ENCODE measurements around the gene TCERG1L.
A peak's percentile ranks its signal among the peaks of the same experiment; 100 is the strongest.
"Not testable (repeated sequence)": the region's sequence is repeated elsewhere in the genome, so short reads cannot be mapped to it uniquely, and the experiment has no call there.

Gene TCERG1L

DNA sequence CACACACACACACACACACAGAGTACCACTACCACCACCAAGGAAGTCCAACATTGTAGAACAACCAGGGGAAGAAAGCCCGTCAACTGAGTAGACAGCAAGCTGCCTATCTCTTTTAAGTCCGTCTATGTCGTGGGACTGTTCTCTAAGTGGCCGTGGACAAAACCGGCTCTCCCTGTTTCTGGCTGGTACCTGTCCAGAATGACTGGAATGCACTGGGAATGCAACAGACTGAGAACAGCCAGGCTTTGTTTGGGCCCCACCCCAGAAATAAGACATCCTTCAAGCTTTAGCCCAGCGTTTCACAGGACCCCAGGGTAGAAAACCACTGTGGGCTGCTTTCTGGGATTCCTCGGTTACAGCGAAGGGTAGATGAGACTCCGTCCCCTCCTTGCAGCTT, 203.6 kb downstream of the TCERG1L start:
- Histone ChIP-seq H3K9me3 (ENCODE audit: low read length) (no peaks in the 10 kb centered on the region), H2AFZ (ENCODE audit: low read depth, low read length) (no peak overlapping the region), H3K4me3 (ENCODE audit: low read length) (no peak overlapping the region), H3K36me3 (ENCODE audit: insufficient read depth, low read length) (no peaks in the 10 kb centered on the region), H3K4me1 (ENCODE audit: insufficient read depth, low read length) (no peaks in the 10 kb centered on the region), H3K27me3 (ENCODE audit: insufficient read depth, low read length) (no peaks in the 10 kb centered on the region)

DNA sequence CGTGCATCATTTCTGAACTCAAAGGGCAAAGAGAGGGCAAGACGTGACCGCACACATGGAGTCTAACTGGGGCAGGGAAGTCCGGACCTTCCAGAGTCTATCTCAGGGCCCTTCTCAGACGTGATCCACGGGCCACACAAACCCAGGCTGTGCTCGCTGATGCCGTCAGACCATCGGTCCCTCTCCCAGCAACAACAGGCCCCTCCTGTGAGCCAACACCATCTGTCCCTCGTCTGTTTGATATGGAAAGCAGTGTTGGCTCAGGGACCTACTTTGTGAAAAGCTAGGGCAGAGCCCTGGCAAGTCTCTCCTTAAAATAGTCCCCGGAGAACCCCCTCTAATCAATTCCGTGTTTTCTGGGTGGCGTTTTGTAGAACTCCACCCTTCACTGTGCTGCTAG, 208.8 kb downstream of the TCERG1L start:
- no peaks in the 10 kb centered on the region for H3K9me3 ChIP-seq (ENCODE audit: low read length)
- H3K4me1 ChIP-seq (ENCODE audit: insufficient read depth, low read length): no peaks in the 10 kb centered on the region
- H3K27me3 ChIP-seq (ENCODE audit: insufficient read depth, low read length): no peaks in the 10 kb centered on the region
- no peak overlapping the region for H3K4me3 ChIP-seq (ENCODE audit: low read length)
- no peak overlapping the region for H2AFZ ChIP-seq (ENCODE audit: low read depth, low read length)
- H3K36me3 ChIP-seq (ENCODE audit: insufficient read depth, low read length): no peaks in the 10 kb centered on the region

DNA sequence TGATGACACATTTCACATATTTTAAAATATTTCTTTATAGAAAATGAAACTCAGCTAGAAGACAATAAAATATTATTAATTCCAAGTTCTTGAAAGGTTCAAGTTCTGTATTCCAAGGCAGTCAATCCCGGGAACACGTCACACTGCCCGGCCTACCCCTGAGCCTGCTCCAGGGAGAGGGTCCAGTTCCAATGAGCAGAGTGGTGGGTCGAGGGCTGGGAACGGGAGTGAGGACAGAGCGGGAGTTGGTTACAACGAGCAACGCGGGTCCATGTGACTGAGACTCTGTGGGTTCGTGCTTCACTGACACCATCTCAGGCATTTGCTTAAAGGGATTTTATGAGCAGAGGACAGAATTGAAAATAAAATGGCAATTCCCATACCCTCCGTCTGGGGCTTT, 209.4 kb downstream of the TCERG1L start:
- Histone ChIP-seq H2AFZ (ENCODE audit: low read depth, low read length) (no peak overlapping the region), H3K4me1 (ENCODE audit: insufficient read depth, low read length) (no peaks in the 10 kb centered on the region), H3K4me3 (ENCODE audit: low read length) (no peak overlapping the region), H3K27me3 (ENCODE audit: insufficient read depth, low read length) (no peaks in the 10 kb centered on the region), H3K9me3 (ENCODE audit: low read length) (no peaks in the 10 kb centered on the region), H3K36me3 (ENCODE audit: insufficient read depth, low read length) (no peaks in the 10 kb centered on the region)

DNA sequence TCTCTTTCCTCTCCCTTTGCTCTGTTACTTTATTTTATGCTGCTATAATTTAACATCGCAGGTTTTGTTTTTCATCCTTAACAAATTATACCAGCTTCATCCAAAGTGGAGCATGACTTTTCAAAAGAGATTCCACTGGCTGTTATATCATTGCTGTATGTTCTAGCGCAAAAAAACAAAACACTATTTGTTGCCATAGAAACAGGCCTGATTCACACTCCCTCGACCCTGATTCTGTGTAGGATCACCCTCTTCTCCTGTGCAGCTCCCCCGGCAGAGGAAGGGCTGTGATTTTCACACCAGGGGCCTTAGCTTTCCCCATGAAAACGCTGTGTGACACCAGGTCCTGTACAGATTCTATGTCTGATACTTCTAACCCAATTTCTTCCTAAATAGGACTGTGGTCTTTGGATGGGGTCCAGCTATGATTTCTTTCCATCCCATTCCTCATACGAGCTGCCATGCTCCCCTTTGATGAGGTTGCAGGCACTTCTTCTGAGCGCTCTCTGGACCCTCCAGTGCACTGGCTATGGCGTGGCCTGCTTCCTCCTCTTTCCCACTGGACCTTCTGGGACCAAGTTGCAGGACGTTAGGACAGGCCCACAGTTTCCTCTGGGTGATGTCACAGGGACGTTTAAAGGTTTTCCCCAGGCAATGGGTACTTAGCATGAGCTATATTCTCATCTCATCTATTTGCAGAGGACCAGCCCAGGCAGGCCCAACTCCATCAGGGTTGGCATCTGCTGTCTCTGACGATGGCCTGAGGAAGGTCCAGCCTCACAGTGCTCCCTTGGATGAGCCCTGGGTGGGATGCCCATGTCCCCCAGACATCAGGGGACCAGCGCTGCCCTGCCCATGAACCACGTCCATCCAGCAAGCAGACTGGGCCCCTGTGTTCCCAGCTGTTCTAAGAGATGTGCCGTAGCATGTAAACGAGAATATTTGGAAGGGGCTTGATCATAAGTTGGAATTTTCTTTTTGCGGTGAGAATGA, 210.8 kb downstream of the TCERG1L start:
- not testable (repeated sequence) for H3K4me3 ChIP-seq (ENCODE audit: low read length); H3K4me1 ChIP-seq (ENCODE audit: insufficient read depth, low read length); H3K9me3 ChIP-seq (ENCODE audit: low read length); H3K36me3 ChIP-seq (ENCODE audit: insufficient read depth, low read length); H2AFZ ChIP-seq (ENCODE audit: low read depth, low read length); H3K27me3 ChIP-seq (ENCODE audit: insufficient read depth, low read length)

DNA sequence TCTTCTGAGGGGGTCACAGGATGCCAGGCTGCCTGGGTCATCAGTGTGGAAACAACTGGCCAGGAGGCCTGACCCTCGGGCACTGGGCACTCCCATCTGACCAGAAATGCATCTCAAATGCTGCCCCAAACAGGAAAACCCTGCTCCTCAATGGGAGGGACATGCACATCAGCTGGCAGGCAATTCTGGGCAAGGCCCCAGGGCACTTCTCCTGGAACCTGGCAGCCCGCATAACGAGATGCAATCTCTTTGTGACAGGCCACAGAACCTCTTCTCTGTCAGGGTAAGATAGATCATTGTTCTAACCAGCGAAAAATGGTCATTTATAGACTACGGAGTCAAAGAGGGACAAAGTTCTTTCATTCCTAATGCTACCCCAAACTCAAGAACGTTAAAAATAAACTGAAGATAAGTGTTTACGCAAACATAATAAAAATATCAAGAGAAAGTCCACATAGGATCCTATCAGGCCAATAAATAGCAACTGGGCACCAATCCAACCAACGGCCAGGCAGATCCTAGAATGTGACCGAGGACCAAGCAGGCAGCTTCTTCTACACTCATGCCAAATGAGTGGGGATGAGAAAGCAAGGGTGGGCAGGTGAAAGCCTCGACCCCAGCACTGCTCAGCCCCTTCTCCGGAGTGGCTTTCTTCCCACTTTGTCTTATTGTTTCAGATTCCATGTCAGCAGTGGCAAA, 212.3 kb downstream of the TCERG1L start:
- H3K4me1 ChIP-seq (ENCODE audit: insufficient read depth, low read length): peaks cover 3% of the 10 kb centered on the region
- H3K9me3 ChIP-seq (ENCODE audit: low read length): no peaks in the 10 kb centered on the region
- no peak overlapping the region for H3K4me3 ChIP-seq (ENCODE audit: low read length)
- H3K36me3 ChIP-seq (ENCODE audit: insufficient read depth, low read length): no peaks in the 10 kb centered on the region
- H3K27me3 ChIP-seq (ENCODE audit: insufficient read depth, low read length): no peaks in the 10 kb centered on the region
- H2AFZ ChIP-seq (ENCODE audit: low read depth, low read length): no peak overlapping the region

DNA sequence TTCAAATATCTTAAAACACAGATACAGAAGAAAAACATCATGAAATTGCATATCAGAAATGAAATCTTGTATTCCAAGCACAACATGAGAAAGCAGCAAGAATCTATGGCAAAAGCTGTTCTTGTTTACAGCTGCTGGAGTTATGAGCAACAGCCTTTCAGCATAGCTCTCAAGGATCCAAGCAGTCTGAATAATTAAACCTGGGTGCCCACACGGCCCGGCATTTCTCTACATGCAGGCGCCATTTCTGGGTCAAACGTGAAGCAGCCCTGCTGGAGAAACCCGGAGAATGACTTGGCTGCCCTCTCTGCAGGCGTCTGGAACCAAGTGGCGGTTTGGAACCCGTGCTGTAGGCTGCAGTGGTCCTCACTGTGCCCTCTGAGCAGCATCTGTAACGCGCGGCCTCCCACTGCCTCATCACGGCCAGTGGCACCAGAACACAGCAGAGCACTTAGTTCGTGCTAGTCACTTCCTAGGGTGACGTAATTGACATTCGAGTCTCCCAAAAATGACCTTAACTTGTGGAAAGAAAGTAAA, 213.0 kb downstream of the TCERG1L start:
- Histone ChIP-seq H3K9me3 (ENCODE audit: low read length) (no peaks in the 10 kb centered on the region), H3K36me3 (ENCODE audit: insufficient read depth, low read length) (no peaks in the 10 kb centered on the region), H3K4me3 (ENCODE audit: low read length) (no peak overlapping the region), H2AFZ (ENCODE audit: low read depth, low read length) (no peak overlapping the region), H3K4me1 (ENCODE audit: insufficient read depth, low read length) (peaks cover 3% of the 10 kb centered on the region), H3K27me3 (ENCODE audit: insufficient read depth, low read length) (no peaks in the 10 kb centered on the region)

DNA sequence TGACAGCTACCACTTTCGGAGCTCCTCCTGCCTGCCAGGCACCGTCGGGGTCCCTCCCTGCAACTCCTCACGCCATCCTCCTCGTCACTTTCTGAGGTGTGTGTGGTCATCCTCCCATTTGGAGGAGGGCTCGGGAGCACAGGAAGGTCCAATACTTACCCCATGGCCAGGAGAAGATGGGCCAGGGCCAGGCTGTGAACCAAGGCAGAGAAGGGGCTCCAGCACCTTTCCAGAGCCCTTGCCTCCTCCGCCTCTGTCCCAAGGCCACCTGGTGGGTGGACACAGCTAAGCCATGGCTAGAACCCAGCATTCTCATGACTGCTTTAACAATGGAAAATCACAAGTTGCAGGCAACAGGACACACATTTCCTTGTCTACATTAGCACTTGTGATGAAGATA, 215.5 kb downstream of the TCERG1L start:
- H2AFZ ChIP-seq (ENCODE audit: low read depth, low read length): no peak overlapping the region
- H3K4me3 ChIP-seq (ENCODE audit: low read length): no peak overlapping the region
- no peaks in the 10 kb centered on the region for H3K9me3 ChIP-seq (ENCODE audit: low read length)
- no peaks in the 10 kb centered on the region for H3K36me3 ChIP-seq (ENCODE audit: insufficient read depth, low read length)
- H3K4me1 ChIP-seq (ENCODE audit: insufficient read depth, low read length): peaks cover 3% of the 10 kb centered on the region
- H3K27me3 ChIP-seq (ENCODE audit: insufficient read depth, low read length): no peaks in the 10 kb centered on the region

DNA sequence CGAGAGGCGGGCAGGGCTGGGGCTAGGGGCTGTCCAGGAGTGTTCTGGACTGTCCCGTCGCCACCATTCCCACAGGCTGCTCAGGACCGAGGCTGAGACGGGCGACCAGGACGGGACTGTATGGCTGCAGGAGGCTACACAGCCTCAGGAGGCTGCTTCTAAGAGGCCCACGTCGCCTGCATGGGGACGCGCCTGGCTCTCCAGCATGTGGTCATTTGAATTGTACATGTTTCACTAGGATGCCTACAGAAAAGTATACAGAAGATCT, 216.3 kb downstream of the TCERG1L start:
- Histone ChIP-seq H3K9me3 (ENCODE audit: low read length) (no peaks in the 10 kb centered on the region), H3K4me1 (ENCODE audit: insufficient read depth, low read length) (peaks cover 3% of the 10 kb centered on the region), H2AFZ (ENCODE audit: low read depth, low read length) (no peak overlapping the region), H3K4me3 (ENCODE audit: low read length) (no peak overlapping the region), H3K27me3 (ENCODE audit: insufficient read depth, low read length) (no peaks in the 10 kb centered on the region), H3K36me3 (ENCODE audit: insufficient read depth, low read length) (no peaks in the 10 kb centered on the region)

DNA sequence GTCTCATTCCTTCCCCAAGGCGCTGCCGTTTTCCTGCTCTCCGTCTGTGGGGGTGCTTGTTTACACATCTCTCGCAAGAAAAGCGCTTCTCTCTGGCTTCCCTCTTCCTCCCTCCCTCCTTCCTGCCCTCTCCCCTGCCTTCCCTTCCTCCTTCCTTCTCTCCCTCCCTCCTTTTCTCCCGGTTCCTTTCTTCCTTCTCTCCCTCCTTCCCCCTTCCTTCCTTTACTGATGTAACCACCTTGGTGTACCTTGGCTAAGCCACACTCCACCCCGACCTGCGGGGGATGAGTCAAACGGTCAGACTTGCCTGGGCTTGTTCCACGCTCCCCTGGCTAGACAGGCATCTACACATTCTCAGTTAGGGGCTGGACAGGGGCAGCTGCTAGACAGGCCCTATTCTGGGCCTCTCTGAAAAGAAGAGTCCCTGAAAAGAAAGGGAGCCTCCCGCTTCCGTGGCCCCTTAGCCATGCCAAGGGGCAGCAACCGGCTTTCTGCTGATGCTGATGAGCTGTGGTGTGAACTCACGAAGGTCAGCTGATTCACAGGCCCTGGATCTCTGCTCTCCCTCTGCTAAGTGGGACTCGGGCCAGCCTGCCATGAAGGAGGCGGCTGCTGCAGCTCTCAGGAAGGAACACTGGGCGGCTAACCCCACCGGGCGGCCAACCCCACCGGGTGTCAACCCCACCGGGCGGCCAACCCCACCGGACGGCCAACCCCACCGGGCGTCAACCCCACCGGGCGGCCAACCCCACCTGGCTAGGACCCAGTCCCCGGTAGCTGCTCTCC, 216.8 kb downstream of the TCERG1L start:
- H3K27me3 ChIP-seq (ENCODE audit: insufficient read depth, low read length): no peaks in the 10 kb centered on the region
- H2AFZ ChIP-seq (ENCODE audit: low read depth, low read length): peak overlapping the region; percentile 18
- H3K36me3 ChIP-seq (ENCODE audit: insufficient read depth, low read length): no peaks in the 10 kb centered on the region
- H3K4me1 ChIP-seq (ENCODE audit: insufficient read depth, low read length): peaks cover 3% of the 10 kb centered on the region
- H3K9me3 ChIP-seq (ENCODE audit: low read length): no peaks in the 10 kb centered on the region
- H3K4me3 ChIP-seq (ENCODE audit: low read length): no peak overlapping the region

DNA sequence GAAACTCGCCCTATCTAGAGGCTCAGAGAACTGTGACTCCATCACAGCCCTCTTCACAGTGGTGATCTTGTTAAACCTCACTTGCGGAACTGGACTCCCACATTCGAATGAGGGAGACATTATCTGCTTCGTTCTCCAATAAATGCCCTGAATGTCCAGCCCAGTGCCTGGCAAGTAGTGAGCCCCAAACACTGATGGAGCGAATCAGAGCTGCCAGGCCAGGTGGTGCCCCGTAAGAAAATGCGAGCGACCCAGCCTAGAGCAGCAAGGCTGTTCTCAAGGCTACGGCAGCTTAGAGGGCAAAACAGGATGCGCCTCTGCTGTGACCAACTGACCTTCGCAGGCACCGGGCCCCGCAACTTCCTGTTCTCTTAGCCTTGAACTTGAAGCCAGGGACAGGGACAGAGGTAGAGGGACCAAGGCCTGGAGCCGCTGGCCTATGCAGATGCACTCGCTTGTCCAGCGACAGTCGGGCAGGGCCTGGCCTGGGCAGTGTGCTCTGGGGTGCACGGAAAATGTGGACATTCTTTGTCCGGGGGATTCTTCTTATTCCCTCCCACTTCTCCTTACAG, 217.6 kb downstream of the TCERG1L start:
- H3K4me3 ChIP-seq (ENCODE audit: low read length): no peak overlapping the region
- H3K4me1 ChIP-seq (ENCODE audit: insufficient read depth, low read length): peaks cover 3% of the 10 kb centered on the region
- H2AFZ ChIP-seq (ENCODE audit: low read depth, low read length): no peak overlapping the region
- H3K27me3 ChIP-seq (ENCODE audit: insufficient read depth, low read length): no peaks in the 10 kb centered on the region
- H3K9me3 ChIP-seq (ENCODE audit: low read length): no peaks in the 10 kb centered on the region
- H3K36me3 ChIP-seq (ENCODE audit: insufficient read depth, low read length): no peaks in the 10 kb centered on the region

DNA sequence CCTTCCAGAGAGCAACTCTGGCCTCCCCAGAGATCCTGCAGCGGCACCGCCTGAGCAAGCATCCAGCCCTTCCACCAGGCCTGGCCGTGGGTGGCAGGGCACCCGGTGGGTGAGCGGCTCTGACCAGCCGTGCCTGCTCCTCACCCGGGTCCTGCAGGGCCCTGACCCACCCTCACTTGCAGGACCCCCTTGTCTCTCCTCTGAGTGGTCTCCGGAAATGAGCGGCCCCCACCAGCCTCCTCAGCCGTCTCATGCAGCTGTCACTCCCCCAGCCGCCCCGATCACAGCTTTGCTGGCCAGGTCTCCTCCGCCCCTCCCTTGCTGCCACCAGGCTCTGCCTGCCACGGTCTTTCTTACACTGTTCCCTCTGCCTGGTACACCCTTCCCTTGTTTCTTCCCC, 218.2 kb downstream of the TCERG1L start:
- H3K27me3 ChIP-seq (ENCODE audit: insufficient read depth, low read length): no peaks in the 10 kb centered on the region
- no peak overlapping the region for H3K4me3 ChIP-seq (ENCODE audit: low read length)
- H3K9me3 ChIP-seq (ENCODE audit: low read length): no peaks in the 10 kb centered on the region
- H3K36me3 ChIP-seq (ENCODE audit: insufficient read depth, low read length): no peaks in the 10 kb centered on the region
- H2AFZ ChIP-seq (ENCODE audit: low read depth, low read length): no peak overlapping the region
- peaks cover 3% of the 10 kb centered on the region for H3K4me1 ChIP-seq (ENCODE audit: insufficient read depth, low read length)

DNA sequence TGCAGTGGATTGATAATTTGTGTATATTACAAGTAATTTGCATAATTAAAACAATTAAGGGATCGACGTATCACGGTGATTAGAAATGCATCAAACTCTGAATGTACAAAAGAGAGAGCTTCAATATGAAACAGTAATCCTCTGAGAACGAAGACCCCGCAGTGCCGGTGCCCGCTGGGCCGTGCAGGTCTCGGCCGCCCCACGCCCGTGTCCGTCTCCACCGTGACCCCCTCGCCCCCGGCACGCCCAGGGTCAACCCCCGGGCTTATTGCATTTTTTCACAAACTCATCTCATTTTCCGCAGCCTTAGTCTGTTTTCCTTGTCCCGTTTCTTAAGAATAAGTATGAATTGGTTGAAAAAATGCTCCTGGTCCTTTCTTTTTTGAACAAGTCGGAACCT, 218.6 kb downstream of the TCERG1L start:
- Histone ChIP-seq H3K9me3 (ENCODE audit: low read length) (no peaks in the 10 kb centered on the region), H3K4me1 (ENCODE audit: insufficient read depth, low read length) (peaks cover 3% of the 10 kb centered on the region), H2AFZ (ENCODE audit: low read depth, low read length) (no peak overlapping the region), H3K27me3 (ENCODE audit: insufficient read depth, low read length) (no peaks in the 10 kb centered on the region), H3K36me3 (ENCODE audit: insufficient read depth, low read length) (no peaks in the 10 kb centered on the region), H3K4me3 (ENCODE audit: low read length) (no peak overlapping the region)

DNA sequence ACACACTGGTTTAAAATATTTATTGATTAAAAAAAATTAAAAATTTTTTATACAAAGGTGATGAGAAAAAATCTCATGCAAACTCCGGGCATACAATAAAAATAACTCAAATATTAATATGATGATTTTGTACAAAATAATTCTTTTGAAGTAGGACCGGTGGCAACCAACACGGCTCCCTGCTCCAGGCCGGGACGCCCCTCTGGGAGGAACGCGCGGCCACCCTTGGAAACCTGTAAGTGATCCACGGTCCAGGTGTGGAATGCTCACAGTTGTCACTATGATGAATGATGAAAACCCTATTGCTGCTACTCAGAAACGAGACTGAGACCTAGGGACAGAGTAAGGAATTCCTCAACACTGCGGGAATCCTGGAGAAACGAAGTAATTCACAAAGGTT, 219.1 kb downstream of the TCERG1L start:
- H3K36me3 ChIP-seq (ENCODE audit: insufficient read depth, low read length): no peaks in the 10 kb centered on the region
- no peaks in the 10 kb centered on the region for H3K27me3 ChIP-seq (ENCODE audit: insufficient read depth, low read length)
- no peaks in the 10 kb centered on the region for H3K9me3 ChIP-seq (ENCODE audit: low read length)
- H2AFZ ChIP-seq (ENCODE audit: low read depth, low read length): no peak overlapping the region
- no peak overlapping the region for H3K4me3 ChIP-seq (ENCODE audit: low read length)
- H3K4me1 ChIP-seq (ENCODE audit: insufficient read depth, low read length): peaks cover 3% of the 10 kb centered on the region

All from neuron (in vitro differentiated cells).